Activated CD4-positive, alpha-beta T cell treated with anti-CD3 and anti-CD28 coated beads, Interleukin-2, amount 10 ng/mL, durations not matched to agents 24 days and 14 days (primary cell): Measurements from ENCODE around the gene CORIN. TPM values are rescaled to one million over a fixed set of nuclear protein-coding genes. Genes with fewer than 3 reads are reported as not detected.

ENCODE experiments used
- DNase-seq: peaks from one replicate; pipeline ENCODE4 v3.0.0; 2022
- H3K27ac Mint-ChIP-seq: one replicate; pipeline ENCODE4 v1.8.0; 2022; ENCODE audit warnings: mild to moderate bottlenecking, mixed read lengths
- H3K27me3 Mint-ChIP-seq: one replicate; pipeline ENCODE4 v1.8.0; 2022; ENCODE audit warnings: mixed read lengths
- H3K36me3 Mint-ChIP-seq: one replicate; pipeline ENCODE4 v1.8.0; 2022; ENCODE audit warnings: low read depth, mild to moderate bottlenecking, mixed read lengths
- H3K4me1 Mint-ChIP-seq: one replicate; pipeline ENCODE4 v1.8.0; 2021; ENCODE audit warnings: mixed read lengths
- H3K4me3 Mint-ChIP-seq: one replicate; pipeline ENCODE4 v1.8.0; 2022; ENCODE audit warnings: mild to moderate bottlenecking, moderate library complexity, mixed read lengths
- H3K9me3 Mint-ChIP-seq: one replicate; pipeline ENCODE4 v1.8.0; 2021; ENCODE audit warnings: mixed read lengths
- intact Hi-C: fragments of 100-400 bp; cut with micrococcal nuclease; formaldehyde crosslinking; loops from one replicate; pipeline ENCODE4 v1.15.1; 2023
- total RNA-seq: library from RNA; stranded (reverse); gene quantifications from 2 replicates; pipeline ENCODE4 v1.2.3, GENCODE V29; 2022

Gene CORIN
- total RNA-seq, 1 donor from 2014 or later = 0.51 TPM

DNA sequence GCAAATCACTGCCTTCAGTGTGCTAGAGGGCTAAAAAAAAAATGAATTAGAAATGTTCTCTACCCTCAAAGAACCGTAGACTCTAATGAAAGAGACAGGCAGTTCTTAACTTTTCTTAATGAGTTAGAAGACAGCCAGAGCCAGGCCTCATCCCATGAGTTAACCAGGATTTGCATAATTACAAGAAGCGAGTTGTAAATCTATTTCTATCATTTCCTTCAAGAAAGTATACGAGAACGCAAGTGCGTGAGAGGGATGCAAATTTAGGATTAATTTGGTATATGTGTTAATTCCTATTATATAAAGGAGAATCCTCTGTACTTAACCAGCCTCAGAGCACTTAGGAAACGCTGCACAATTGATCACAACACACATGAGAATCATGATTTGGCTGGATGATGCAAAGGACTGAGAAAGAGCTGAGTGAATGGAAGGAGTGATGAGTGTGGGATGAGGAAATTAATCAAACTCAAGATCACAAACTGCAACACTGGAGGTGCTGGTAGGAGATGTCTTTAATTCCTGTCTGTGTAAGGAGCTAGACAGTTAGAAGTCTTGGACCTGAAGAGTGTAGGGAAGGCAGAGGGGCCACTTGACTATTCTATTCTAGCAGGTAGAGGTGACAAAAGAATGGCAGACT lies 195.6 kb downstream of the CORIN start:
- Mint-ChIP-seq H3K27me3 (peaks cover 6% of the 10 kb centered on the region), H3K36me3 (no peaks in the 10 kb centered on the region), H3K27ac (no peak overlapping the region), H3K9me3 (peaks cover 3% of the 10 kb centered on the region), H3K4me1 (no peaks in the 10 kb centered on the region), H3K4me3 (no peak overlapping the region)
- intact Hi-C loops = no loop called here
- no peak for DNase-seq

DNA sequence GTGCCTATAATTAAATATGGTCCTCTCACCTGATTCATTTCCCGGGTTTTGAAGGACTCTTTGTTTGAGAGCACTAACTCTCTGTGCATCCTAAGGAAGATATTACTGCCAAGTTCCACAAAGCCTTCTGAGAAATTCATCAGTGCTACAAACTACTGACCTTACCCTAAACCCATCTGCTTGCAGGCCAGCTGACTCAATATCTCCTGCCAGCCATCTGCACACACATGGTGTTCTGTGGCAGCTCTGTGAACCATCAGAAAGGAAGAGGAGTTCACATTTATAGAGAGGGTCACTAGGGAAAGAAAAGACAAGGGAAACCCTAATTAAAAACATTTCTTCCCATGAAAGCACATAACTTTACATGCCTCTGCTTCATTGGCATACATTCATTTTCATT lies 196.1 kb downstream of the CORIN start:
- Mint-ChIP-seq H3K4me3 (no peak overlapping the region), H3K4me1 (no peaks in the 10 kb centered on the region), H3K27me3 (peaks cover 6% of the 10 kb centered on the region), H3K9me3 (peaks cover 6% of the 10 kb centered on the region), H3K36me3 (no peaks in the 10 kb centered on the region), H3K27ac (no peak overlapping the region)
- intact Hi-C loops = no loop called here
- no peak for DNase-seq

DNA sequence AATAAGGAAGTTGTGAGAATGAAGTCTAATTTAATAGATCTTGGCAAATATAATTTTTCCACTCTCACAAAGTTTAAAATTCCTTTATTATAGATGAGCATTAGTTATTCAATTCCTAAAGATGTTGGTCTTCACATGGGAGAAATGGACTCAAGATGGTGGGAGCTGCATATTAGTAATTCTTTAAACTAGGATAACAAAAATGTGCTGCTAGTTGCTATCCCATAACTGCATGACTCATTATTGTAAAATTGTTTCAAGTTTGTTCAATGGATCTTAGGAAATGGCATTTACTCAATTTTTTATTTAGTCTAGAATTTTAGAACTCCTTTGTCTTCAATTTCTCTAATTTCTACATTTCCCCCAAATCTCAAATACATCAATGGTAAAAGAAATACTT lies 197.0 kb downstream of the CORIN start:
- Mint-ChIP-seq H3K9me3 (peaks cover 9% of the 10 kb centered on the region), H3K4me1 (no peaks in the 10 kb centered on the region), H3K27me3 (peaks cover 6% of the 10 kb centered on the region), H3K4me3 (no peak overlapping the region), H3K27ac (no peak overlapping the region), H3K36me3 (no peaks in the 10 kb centered on the region)
- no peak for DNase-seq
- intact Hi-C loops = no loop called here

- Mint-ChIP-seq H3K4me3 (no peak overlapping the region), H3K27ac (no peak overlapping the region), H3K9me3 (peaks cover 9% of the 10 kb centered on the region), H3K27me3 (peaks cover 7% of the 10 kb centered on the region), H3K4me1 (no peaks in the 10 kb centered on the region), H3K36me3 (no peaks in the 10 kb centered on the region)
- DNase-seq = no peak
- intact Hi-C loops = no loop called here
Measured at GRCh38 chr4:47639531-47639930, 198.3 kb downstream of the CORIN start.

DNA sequence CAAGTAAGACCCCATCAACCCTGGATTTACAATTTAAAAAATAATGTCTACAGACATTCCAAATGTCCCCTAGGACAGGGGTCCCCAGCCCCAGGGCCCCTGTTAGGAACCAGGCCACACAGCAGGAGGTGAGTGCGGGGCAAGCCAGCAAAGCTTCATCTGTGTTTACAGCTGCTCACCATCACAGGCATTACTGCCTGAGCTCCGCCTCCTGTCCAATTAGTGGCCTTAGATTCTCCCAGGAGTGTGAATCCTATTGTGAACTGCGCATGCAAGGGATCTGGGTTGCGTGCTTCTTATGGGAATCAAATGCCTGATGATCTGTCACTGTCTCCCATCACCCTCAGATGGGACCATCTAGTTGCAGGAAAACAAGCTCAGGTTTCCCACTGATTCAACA lies 206.7 kb downstream of the CORIN start:
- Mint-ChIP-seq H3K27me3 (peaks cover 8% of the 10 kb centered on the region), H3K9me3 (no peaks in the 10 kb centered on the region), H3K36me3 (no peaks in the 10 kb centered on the region), H3K27ac (no peak overlapping the region), H3K4me3 (no peak overlapping the region), H3K4me1 (no peaks in the 10 kb centered on the region)
- intact Hi-C loops = no loop called here
- DNase-seq = no peak

DNA sequence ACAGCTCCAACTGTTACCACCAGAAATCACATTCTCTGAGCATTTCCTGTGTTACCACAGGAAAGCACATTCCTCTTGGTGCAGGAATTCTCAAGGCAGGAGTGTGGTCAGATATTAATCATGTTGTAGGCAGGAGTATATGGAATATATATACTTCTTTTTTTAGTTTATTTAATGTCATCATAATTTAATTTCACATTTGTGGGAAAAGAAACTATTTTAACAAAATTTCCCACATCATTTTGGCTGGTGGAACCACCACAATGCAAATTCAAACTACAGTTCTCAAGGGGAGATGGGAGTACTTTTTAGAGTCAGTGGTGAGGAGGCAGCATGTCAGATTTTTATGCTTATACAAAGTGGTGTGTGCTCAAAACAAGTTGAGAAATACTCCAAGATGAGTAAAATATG lies 213.8 kb downstream of the CORIN start:
- H3K27ac Mint-ChIP-seq = no peak overlapping the region
- H3K27me3 Mint-ChIP-seq = peaks cover 9% of the 10 kb centered on the region
- peaks cover 3% of the 10 kb centered on the region for H3K9me3 Mint-ChIP-seq
- intact Hi-C loops = no loop called here
- H3K36me3 Mint-ChIP-seq = no peaks in the 10 kb centered on the region
- DNase-seq = no peak
- H3K4me3 Mint-ChIP-seq = no peak overlapping the region
- no peaks in the 10 kb centered on the region for H3K4me1 Mint-ChIP-seq

GRCh38 chr4:47621181-47621580 lies 216.7 kb downstream of the CORIN start:
- no peaks in the 10 kb centered on the region for H3K36me3 Mint-ChIP-seq
- intact Hi-C loops = no loop called here
- no peaks in the 10 kb centered on the region for H3K4me1 Mint-ChIP-seq
- no peak for DNase-seq
- no peak overlapping the region for H3K27ac Mint-ChIP-seq
- H3K27me3 Mint-ChIP-seq = peaks cover 6% of the 10 kb centered on the region
- H3K9me3 Mint-ChIP-seq = peaks cover 3% of the 10 kb centered on the region
- no peak overlapping the region for H3K4me3 Mint-ChIP-seq

- Mint-ChIP-seq H3K4me1 (no peaks in the 10 kb centered on the region), H3K36me3 (no peaks in the 10 kb centered on the region), H3K27me3 (peaks cover 4% of the 10 kb centered on the region), H3K27ac (no peak overlapping the region), H3K9me3 (peaks cover 3% of the 10 kb centered on the region), H3K4me3 (no peak overlapping the region)
- no peak for DNase-seq
- intact Hi-C loops = no loop called here
Measured at GRCh38 chr4:47619691-47620090, 218.2 kb downstream of the CORIN start.

- no peak for DNase-seq
- Mint-ChIP-seq H3K4me3 (no peak overlapping the region), H3K9me3 (peaks cover 1% of the 10 kb centered on the region), H3K4me1 (no peaks in the 10 kb centered on the region), H3K27ac (no peak overlapping the region), H3K36me3 (no peaks in the 10 kb centered on the region), H3K27me3 (no peaks in the 10 kb centered on the region)
- intact Hi-C loops = no loop called here
Measured at GRCh38 chr4:47617607-47618006, 220.3 kb downstream of the CORIN start.

GRCh38 chr4:47615385-47615784 lies 222.5 kb downstream of the CORIN start:
- no peak for DNase-seq
- Mint-ChIP-seq H3K4me1 (no peaks in the 10 kb centered on the region), H3K36me3 (no peaks in the 10 kb centered on the region), H3K27ac (no peak overlapping the region), H3K27me3 (no peaks in the 10 kb centered on the region), H3K4me3 (no peak overlapping the region), H3K9me3 (no peaks in the 10 kb centered on the region)
- intact Hi-C loops = no loop called here

GRCh38 chr4:47612116-47613023 lies 225.5 kb downstream of the CORIN start:
- DNase-seq = no peak
- Mint-ChIP-seq H3K27me3 (no peaks in the 10 kb centered on the region), H3K9me3 (no peaks in the 10 kb centered on the region), H3K36me3 (no peaks in the 10 kb centered on the region), H3K4me1 (no peaks in the 10 kb centered on the region), H3K4me3 (no peak overlapping the region), H3K27ac (no peak overlapping the region)
- intact Hi-C loops = no loop called here

DNA sequence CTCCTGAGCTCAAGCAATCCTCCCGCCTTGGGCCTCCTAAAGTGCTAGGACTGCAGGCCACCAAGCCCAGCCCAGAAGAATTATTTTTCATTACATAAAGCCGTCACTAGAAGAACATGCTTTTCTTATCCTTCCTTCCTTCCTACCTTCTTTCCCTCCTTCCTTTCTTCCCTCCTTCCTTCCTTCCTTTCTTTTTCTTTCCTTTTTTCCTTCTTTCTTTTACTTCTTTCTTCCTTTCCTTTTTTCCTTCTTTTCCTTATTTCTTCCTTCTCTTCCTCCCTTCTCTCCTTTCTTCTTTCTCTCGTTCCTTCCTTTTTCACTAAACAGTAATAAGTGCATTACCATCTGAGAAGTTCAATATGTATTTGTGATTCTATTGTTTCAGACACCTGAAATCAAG lies 231.4 kb downstream of the CORIN start:
- Mint-ChIP-seq H3K27me3 (no peaks in the 10 kb centered on the region), H3K9me3 (no peaks in the 10 kb centered on the region), H3K4me3 (no peak overlapping the region), H3K36me3 (no peaks in the 10 kb centered on the region), H3K27ac (no peak overlapping the region), H3K4me1 (no peaks in the 10 kb centered on the region)
- intact Hi-C loops = no loop called here
- no peak for DNase-seq

DNA sequence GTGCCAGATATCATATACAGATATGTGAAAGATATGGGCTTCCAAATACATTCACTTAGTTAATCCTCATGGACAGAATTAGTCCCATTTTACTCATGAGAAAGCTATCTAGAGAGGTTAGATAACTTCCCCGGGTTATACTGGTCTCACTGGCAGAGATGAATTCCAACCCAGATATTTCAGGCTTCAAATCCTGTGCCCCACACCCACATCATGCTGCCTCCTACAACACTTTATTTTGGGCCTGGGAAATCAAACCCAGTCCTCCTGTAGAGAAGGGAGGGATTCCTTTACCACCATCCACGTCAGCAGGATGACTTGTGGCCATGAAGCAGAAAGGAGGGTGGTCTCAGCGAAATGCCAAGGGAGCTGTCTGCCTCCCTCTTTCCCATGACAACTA lies 239.0 kb downstream of the CORIN start:
- Mint-ChIP-seq H3K4me1 (no peaks in the 10 kb centered on the region), H3K4me3 (no peak overlapping the region), H3K36me3 (no peaks in the 10 kb centered on the region), H3K27ac (no peak overlapping the region), H3K9me3 (no peaks in the 10 kb centered on the region), H3K27me3 (no peaks in the 10 kb centered on the region)
- intact Hi-C loops = no loop called here
- no peak for DNase-seq

- H3K9me3 Mint-ChIP-seq = no peaks in the 10 kb centered on the region
- no peak overlapping the region for H3K27ac Mint-ChIP-seq
- intact Hi-C loops = no loop called here
- no peak overlapping the region for H3K4me3 Mint-ChIP-seq
- H3K27me3 Mint-ChIP-seq = no peaks in the 10 kb centered on the region
- no peaks in the 10 kb centered on the region for H3K36me3 Mint-ChIP-seq
- H3K4me1 Mint-ChIP-seq = no peaks in the 10 kb centered on the region
- no peak for DNase-seq
Measured at GRCh38 chr4:47598320-47598719, 239.5 kb downstream of the CORIN start.
